Spleen (tissue), 11 donors: ENCODE measurements around the gene SDCBP2. TPM values are rescaled to one million over a fixed set of nuclear protein-coding genes. Genes with fewer than 3 reads are reported as not detected.

Experiments used
- DNase-seq: peaks from one replicate; pipeline ENCODE4 v3.0.0-alpha.2; 2020
- H3K27ac ChIP-seq, 8 donors: fragments of 200-600 bp; sonication (generic) in 7 of 8; 1 replicate in 4 of 8; 2 replicates in 4 of 8; pipeline versions ENCODE4 v1.5.0 to v1.8.0; 2016 to 2021; ENCODE audit warnings: inconsistent platforms in 4 of 8, mild to moderate bottlenecking in 4 of 8, moderate library complexity in 1 of 8
- H3K27me3 ChIP-seq, 7 donors: fragments of 200-600 bp; sonication (generic) in 6 of 7; replicated peaks in 1 of 7; 1 replicate in 4 of 7; 2 replicates in 3 of 7; pipeline versions ENCODE4 v1.5.0 to v1.8.0; 2016 to 2021; ENCODE audit warnings: inconsistent platforms in 3 of 7, mild to moderate bottlenecking in 1 of 7
- H3K36me3 ChIP-seq, 6 donors: fragments of 200-600 bp; sonication (generic) in 5 of 6; 1 replicate in 4 of 6; 2 replicates in 2 of 6; pipeline versions ENCODE4 v1.5.0 to v1.8.0; 2016 to 2021; ENCODE audit warnings: inconsistent platforms in 2 of 6
- H3K4me1 ChIP-seq, 6 donors: fragments of 200-600 bp; sonication (generic) in 5 of 6; 1 replicate in 3 of 6; 2 replicates in 3 of 6; pipeline versions ENCODE4 v1.5.0 to v1.8.0; 2016 to 2021; ENCODE audit warnings: inconsistent platforms in 3 of 6
- H3K4me3 ChIP-seq, 8 donors: fragments of 200-600 bp; sonication (generic) in 7 of 8; 1 replicate in 4 of 8; 2 replicates in 4 of 8; pipeline versions ENCODE4 v1.5.0 to v1.8.0; 2016 to 2021; ENCODE audit warnings: inconsistent platforms in 4 of 8, mild to moderate bottlenecking in 4 of 8, moderate library complexity in 2 of 8
- H3K9me3 ChIP-seq, 8 donors: fragments of 200-600 bp; sonication (generic) in 7 of 8; 1 replicate in 4 of 8; 2 replicates in 4 of 8; pipeline versions ENCODE4 v1.5.0 to v1.8.0; 2016 to 2021; ENCODE audit warnings: inconsistent platforms in 4 of 8
- POLR2A ChIP-seq, 3 donors: fragments of 450-650 bp; IDR thresholded peaks; one replicate each; pipeline ENCODE4 v1.5.1; 2017; ENCODE audit warnings: antibody characterized with exemption in 3 of 3, mild to moderate bottlenecking in 1 of 3
- POLR2AphosphoS5 ChIP-seq, 3 donors: sonication (generic); formaldehyde crosslinking; IDR thresholded peaks; one replicate each; pipeline ENCODE4 v1.5.1; 2017; ENCODE audit warnings: antibody characterized with exemption in 3 of 3
- WGBS, 5 donors: extraction: QIAGEN DNeasy Blood & Tissue Kit in 3 of 5; methylation state at CpG; one replicate each; pipeline versions ENCODE4 v1.1.5 to v1.1.7; 2013 to 2018; 5-methylcytosine and 5-hydroxymethylcytosine counted together
- intact Hi-C: fragments of 100-400 bp; cut with DNase I; formaldehyde crosslinking; loops from one replicate; pipeline ENCODE4 v1.15.0; 2023; ENCODE audit warnings: low total_unique reads
- polyA plus RNA-seq, 3 donors: library from polyadenylated mRNA; stranded (reverse); fragments of 200-250 nt; gene quantifications; one replicate each; pipeline ENCODE4 v1.2.1, GENCODE V29; 2013
- total RNA-seq, 7 donors: library from RNA; depleted of rRNA in 3 of 7; stranded (reverse); fragments of >200 nt in 3 of 7; fragmentation: NEBNext Ultra II Directional in 4 of 7; extraction: Animal tissue kit (Norgen Biotek cat#: 25700) in 4 of 7; gene quantifications; one replicate each; pipeline versions ENCODE4 v1.1.0 to v1.2.1, GENCODE V29; 2016 to 2021
- TF ChIP-seq, protein P1 (sequence below), 11 experiments: fragments of 200-600 bp in 7 of 11; fragments of 450-650 bp in 4 of 11; sonication (generic) in 4 of 11; IDR thresholded peaks in 8 of 11; conservative IDR thresholded peaks in 3 of 11; 1 replicate in 7 of 11; 2 replicates in 4 of 11; pipeline versions ENCODE4 v1.4.0 to v1.8.0; 2016 to 2021; ENCODE audit warnings: antibody characterized with exemption in 11 of 11, inconsistent platforms in 4 of 11, mild to moderate bottlenecking in 1 of 11
- donor health status: healthy with polysubstance abuse.
- donor health status: DM: no; HTN: no; CAD: no; lungs with moderate emphysema.
- donor health status: DM: no; HTN: no; CAD: no.
- donor health status: Bipolar disorder and iron deficiency.
- donor health status: healthy.
- donor health status: DM: no; HTN: no; CAD: no.
- donor health status: DM: yes; HTN: yes; CAD: no.

The SDCBP2 gene
- total and polyA plus RNA-seq, 10 donors, result 2.0 to 7.1 (median 3.3) TPM

DNA sequence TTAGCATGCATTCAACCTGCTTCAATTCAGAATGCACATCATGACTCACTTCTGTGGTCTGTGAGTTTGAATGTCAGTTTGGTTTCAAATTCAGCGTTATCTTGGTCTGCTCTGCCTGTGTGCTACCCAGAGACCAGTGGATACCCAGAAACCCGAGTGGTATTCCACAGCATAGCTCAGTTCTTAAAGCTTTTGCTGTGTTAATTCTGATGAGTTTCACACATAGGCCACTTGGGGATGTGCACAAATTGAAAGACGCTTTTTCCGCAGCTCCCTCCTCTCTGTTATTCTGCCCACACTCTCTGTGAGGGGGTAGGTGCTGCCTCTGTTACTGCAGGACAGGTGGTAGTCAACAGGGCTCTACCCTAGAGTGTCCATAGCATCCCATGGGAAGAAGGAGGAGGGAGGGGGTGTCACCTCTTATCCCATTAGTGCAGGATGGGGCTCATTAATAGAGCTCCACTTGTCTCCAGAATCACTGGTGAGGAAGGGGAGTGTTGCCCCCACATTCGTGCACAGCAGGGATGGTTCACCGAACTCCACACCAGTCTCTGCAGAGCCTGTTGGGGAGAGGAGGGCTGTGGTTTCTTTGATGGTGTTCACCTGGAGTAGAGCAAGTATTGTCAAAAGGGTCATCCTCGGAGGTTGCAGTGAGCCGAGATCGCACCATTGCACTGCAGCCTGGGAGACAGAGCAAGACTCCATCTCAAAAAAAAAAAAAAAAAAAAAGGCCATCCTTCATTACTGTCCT, 29.2 kb upstream of the SDCBP2 start:
- Histone ChIP-seq H3K9me3 (peaks cover 0 to 16% (median 0%) of the 10 kb centered on the region in 8 donors), H3K36me3 (peaks cover 0 to 96% (median 24%) of the 10 kb centered on the region in 6 donors), H3K4me1 (peaks cover 0 to 22% (median 6%) of the 10 kb centered on the region in 6 donors), H3K27me3 (no peaks in the 10 kb centered on the region), H3K4me3 (no peak overlapping the region), H3K27ac (no peak overlapping the region)
- no peak for DNase-seq
- 74 to 86% (median 82%) methylated on average over 9 of the region's 9 CpGs for WGBS, 5 donors
- intact Hi-C loops, result no loop called here
- TF ChIP-seq, protein P1, sequence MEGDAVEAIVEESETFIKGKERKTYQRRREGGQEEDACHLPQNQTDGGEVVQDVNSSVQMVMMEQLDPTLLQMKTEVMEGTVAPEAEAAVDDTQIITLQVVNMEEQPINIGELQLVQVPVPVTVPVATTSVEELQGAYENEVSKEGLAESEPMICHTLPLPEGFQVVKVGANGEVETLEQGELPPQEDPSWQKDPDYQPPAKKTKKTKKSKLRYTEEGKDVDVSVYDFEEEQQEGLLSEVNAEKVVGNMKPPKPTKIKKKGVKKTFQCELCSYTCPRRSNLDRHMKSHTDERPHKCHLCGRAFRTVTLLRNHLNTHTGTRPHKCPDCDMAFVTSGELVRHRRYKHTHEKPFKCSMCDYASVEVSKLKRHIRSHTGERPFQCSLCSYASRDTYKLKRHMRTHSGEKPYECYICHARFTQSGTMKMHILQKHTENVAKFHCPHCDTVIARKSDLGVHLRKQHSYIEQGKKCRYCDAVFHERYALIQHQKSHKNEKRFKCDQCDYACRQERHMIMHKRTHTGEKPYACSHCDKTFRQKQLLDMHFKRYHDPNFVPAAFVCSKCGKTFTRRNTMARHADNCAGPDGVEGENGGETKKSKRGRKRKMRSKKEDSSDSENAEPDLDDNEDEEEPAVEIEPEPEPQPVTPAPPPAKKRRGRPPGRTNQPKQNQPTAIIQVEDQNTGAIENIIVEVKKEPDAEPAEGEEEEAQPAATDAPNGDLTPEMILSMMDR (IDR thresholded peaks at IDR 0.05 in 8 of 11, conservative IDR thresholded peaks at IDR 0.05 in 3 of 11), result no peak
- no peak for TF ChIP-seq POLR2A (IDR thresholded peaks at IDR 0.05)
- no peak for TF ChIP-seq POLR2AphosphoS5 (IDR thresholded peaks at IDR 0.05)

DNA sequence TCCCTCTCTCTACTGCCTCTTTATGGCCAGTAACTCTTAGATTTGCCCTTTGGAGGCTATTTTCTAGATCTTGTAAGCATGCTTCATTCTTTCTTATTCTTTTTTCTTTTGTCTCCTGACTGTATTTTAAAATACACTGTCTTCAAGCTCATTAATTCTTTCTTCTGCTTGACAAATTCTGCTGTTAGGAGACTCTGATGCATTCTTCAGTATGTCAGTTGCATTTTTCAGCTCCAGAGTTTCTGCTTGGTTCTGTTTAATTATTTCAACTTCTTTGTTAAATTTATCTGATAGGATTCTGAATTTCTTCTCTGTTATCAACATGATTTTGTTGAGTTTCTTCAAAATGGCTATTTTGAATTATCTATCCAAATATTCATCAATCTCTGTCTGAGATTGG, 25.0 kb upstream of the SDCBP2 start:
- Histone ChIP-seq H3K4me3 (no peak overlapping the region), H3K9me3 (peaks cover 0 to 24% (median 7%) of the 10 kb centered on the region in 8 donors), H3K4me1 (peaks cover 0 to 3% (median 0%) of the 10 kb centered on the region in 6 donors), H3K27ac (no peak overlapping the region), H3K27me3 (no peaks in the 10 kb centered on the region), H3K36me3 (peaks cover 0 to 75% (median 14%) of the 10 kb centered on the region in 6 donors)
- TF ChIP-seq, protein P1 (IDR thresholded peaks at IDR 0.05 in 8 of 11, conservative IDR thresholded peaks at IDR 0.05 in 3 of 11), result no peak
- TF ChIP-seq POLR2A (IDR thresholded peaks at IDR 0.05) (no peak), POLR2AphosphoS5 (IDR thresholded peaks at IDR 0.05) (no peak)
- DNase-seq, result no peak
- intact Hi-C loops, result no loop called here

DNA sequence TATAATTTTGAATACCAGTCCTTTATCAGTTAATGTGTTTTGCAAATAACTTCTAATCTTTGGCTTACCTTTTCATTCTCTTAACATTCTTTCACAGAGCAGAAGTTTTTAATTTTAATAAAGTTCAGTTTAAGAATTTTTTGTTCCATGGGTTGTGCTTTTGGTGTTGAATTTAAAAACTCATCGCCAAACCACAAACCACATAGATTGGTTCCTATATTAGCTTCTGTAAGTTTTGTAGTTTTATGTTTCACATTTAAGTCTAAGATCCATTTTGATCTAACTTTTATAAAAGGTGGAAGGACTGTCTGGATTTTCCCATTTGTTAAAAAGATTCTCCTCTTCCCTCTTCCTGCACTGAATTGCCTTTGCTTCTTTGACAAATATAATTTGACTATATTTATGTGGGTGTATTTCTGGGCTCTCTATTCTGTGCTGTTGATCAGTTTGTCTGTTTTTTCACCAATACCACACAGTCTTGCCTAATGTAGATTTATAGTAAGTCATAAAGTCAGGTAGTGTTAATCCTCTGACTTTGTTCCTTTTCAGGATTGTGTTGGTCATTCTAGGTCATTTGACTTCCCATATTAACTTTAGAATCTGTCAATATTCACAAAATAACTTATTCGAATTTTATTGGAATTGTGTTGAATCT, 17.5 kb upstream of the SDCBP2 start:
- DNase-seq, result no peak
- H3K27ac ChIP-seq, result no peak overlapping the region
- intact Hi-C loops, result no loop called here
- H3K9me3 ChIP-seq, result peaks cover 0 to 34% (median 29%) of the 10 kb centered on the region in 8 donors
- TF ChIP-seq POLR2A (IDR thresholded peaks at IDR 0.05) (no peak), POLR2AphosphoS5 (IDR thresholded peaks at IDR 0.05) (no peak)
- TF ChIP-seq, protein P1 (IDR thresholded peaks at IDR 0.05 in 8 of 11, conservative IDR thresholded peaks at IDR 0.05 in 3 of 11), result no peak
- no peaks in the 10 kb centered on the region for H3K27me3 ChIP-seq
- H3K4me1 ChIP-seq, result peaks cover 0 to 17% (median 3%) of the 10 kb centered on the region in 6 donors
- H3K4me3 ChIP-seq, result no peak overlapping the region
- 62 to 69% (median 64%) methylated on average over 2 of the region's 2 CpGs for WGBS, 5 donors
- H3K36me3 ChIP-seq, result peaks cover 0 to 6% (median 0%) of the 10 kb centered on the region in 6 donors

DNA sequence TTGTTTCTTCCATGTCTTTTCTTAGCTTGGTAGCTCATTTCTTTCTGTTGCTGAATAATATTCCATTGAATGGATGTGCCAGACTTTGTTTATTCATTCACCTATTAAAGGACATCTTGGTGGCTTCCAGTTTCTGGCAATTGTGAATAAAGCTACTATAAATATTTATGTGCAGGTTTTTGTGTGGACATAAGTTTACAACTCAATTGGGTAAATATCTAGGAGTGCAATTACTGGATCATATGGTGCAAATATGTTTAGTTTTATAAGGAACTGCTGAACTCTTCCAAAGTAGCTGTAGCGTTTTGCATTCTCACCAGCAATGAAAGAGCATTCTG, 16.8 kb upstream of the SDCBP2 start:
- no peak overlapping the region for H3K4me3 ChIP-seq
- WGBS, 5 donors, result 85 to 94% (median 90%) methylated on average over 1 of the region's 1 CpG
- peaks cover 0 to 17% (median 3%) of the 10 kb centered on the region in 6 donors for H3K4me1 ChIP-seq
- no peak overlapping the region for H3K27ac ChIP-seq
- no peaks in the 10 kb centered on the region for H3K27me3 ChIP-seq
- TF ChIP-seq POLR2AphosphoS5 (IDR thresholded peaks at IDR 0.05) (no peak), POLR2A (IDR thresholded peaks at IDR 0.05) (no peak)
- TF ChIP-seq, protein P1 (IDR thresholded peaks at IDR 0.05 in 8 of 11, conservative IDR thresholded peaks at IDR 0.05 in 3 of 11), result no peak
- intact Hi-C loops, result no loop called here
- peaks cover 0 to 6% (median 0%) of the 10 kb centered on the region in 6 donors for H3K36me3 ChIP-seq
- no peak for DNase-seq
- peaks cover 0 to 34% (median 29%) of the 10 kb centered on the region in 8 donors for H3K9me3 ChIP-seq
